HG03064 (cell line): ENCODE results near the gene ATP6V1G2.
"Not testable (repeated sequence)": the region's sequence is repeated elsewhere in the genome, so short reads cannot be mapped to it uniquely, and the experiment has no call there.

ENCODE experiments used
- ATAC-seq: cut with Tn5 transposase; IDR thresholded peaks from one replicate; pipeline ENCODE4 v1.9.1; 2021; ENCODE audit warnings: low read depth; ENCODE audit not compliant: unreplicated experiment

The ATP6V1G2 gene

DNA sequence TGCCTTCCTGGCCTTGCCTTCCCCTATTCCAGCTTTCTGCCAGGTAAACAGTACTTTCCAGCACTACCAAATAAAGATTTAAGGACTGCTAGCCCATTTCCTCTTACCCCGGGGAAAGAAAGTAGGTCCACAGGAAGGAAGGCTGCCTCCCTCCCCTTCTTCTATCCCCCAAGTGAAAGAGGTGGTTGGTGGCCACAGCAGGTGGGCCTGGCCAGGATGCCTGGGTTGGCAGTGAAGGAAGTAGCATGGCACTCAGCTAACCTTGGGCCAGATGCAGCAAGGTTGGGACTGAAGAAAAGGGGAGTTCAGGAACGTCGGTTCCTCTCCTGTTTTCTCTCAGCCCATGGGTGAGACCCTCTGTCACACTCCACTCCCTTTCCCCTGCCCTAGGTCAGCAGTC lies 9.9 kb upstream of the ATP6V1G2 start:
- no peak for ATAC-seq

DNA sequence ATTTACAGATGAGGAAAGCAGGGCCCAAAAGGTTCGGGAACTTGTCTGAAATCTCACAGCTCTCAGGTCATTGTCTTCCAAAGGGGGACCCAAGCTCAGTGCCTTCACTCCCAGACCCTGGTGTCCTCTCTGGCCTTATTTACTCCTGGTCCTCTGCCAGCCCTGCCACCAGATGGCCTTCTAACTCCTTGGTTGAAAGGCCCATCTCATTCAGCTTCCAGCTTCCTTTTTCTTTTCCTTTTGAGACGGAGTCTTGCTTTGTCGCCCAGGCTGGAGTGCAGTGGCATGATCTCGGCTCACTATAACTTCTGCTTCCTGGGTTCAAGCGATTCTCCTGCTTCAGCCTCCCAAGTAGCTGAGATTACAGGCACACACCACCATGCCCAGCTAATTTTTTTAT lies 5.0 kb upstream of the ATP6V1G2 start:
- not testable (repeated sequence) for ATAC-seq

DNA sequence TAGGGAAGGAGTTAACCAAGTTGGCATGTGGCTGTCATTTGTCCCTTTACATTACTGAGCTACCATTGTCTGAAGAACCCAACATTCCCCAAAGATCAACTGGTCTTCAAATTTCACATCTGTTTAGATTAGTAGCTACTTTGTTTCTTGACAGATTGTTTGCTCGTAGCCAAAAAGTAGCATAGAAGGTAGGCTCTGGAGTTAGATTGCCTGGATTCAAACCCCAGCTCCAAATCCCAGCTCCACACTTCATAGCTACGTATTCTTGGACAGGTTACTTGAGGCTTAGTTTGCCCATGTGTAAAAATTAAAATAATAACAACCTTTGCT lies 2.1 kb upstream of the ATP6V1G2 start:
- no peak for ATAC-seq

DNA sequence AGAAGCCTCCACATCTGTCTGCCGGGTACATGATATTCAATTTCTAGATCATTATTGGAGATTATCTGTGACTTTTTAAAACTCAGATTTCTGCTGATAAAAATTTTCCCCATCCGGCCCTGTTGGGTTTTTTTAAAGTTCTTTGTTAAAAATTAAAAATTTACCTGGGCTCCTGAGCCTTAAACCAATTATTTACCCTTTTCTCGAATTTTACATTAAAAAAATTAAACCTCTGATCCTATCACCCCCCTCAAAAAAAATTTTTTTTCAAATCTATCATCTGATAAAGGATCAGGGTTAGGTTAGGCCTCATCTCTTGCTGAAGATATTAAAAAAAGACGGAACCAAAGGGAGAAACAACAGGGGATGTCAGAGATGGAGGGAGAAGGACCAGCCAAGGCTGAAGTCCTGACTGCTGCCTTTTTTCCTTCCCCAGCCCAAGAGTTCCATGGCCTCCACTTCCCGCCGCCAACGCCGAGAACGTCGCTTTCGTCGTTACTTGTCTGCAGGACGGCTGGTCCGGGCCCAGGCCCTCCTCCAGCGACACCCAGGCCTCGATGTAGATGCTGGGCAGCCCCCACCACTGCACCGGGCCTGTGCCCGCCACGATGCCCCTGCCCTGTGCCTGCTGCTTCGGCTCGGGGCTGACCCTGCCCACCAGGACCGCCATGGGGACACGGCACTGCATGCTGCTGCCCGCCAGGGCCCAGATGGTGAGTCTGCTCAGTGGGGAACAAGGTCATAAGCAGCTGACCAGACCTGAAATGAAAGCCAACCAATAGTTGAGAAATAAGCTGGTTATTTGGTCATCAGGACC lies 1.5 kb upstream of the ATP6V1G2 start:
- ATAC-seq = no peak

DNA sequence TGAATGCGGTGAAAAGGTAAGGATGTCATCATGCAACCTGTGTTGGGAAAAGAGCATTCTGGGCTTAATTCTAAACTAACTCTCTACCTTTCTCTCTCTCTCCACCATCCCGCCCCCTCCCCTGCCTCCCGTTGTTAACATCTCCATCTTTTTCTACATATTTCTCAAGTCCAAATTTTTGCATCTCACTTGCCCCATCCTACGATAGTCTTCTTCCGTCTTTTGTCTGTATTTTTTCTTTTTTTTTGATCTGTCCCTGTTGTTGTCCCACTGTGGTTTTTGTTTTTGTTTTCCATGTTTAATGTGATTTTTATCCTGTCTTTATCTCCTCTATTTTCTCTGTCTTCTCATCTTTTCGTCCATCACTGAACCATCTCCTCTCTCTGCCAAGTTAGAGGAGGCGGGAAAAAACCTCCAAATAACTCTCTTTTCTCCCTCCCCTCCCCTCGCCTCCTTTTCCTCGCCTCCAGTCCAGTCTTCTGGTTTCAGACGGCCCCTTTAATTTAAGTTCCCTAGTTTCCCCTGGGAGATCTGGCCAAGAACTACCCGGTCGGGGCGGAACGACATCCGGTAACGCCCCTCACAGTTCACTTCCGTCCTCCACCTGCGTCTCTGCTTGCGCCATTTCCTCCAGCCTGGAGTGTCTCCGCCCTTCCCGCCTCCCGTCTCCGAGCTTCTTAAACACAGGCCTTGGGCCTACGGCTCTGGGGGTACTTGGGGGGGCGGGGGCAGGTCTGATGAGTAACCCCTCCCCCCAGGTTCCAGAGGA lies 734 bp upstream of the ATP6V1G2 start, which contains the start of gene NFKBIL1:
Gene NFKBIL1, plus strand, starts transcription at position 651 of the 769 bp plus-strand sequence. Its CDS starts 87 bp downstream, at position 738.
- no peak for ATAC-seq

DNA sequence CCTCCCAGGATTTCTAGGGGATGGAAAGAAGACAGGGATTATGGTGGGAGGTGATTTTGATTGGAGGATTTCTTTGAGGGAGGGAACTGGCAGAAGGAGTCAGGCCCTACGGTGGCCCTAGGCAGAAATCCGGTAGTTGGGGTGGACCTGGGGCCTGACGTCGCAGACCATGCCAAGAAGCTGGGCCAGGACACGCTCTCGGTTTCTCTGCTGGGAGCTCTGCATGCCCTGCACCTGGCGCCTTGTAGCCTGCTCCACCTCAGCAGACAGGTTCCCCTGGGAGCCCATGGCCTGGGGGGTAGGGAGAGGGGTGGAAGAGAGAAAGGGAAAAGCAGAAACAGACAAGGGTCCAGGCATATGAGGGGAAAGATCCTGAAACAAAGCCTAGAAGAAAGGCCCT lies 1.1 kb downstream of the ATP6V1G2 start:
- ATAC-seq = no peak

DNA sequence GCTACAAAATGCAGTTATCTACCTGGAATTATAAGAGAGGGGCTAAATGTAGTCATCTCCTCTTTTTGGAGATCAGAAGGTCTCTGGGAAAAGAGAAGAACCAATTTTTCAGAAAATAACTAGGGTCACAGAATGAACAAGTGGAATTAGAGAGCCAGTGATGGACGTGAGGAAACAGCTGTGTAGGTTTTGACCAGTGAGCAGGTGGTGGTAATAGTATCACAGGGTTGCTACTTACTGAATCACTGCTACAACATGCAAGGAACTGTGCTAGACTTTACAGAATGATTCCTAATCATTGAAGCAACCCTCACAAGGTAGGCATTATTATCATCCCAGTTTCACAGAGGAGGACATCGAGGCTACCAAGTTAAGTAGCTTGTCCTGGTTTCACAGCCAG lies 1.7 kb downstream of the ATP6V1G2 start:
- no peak for ATAC-seq

DNA sequence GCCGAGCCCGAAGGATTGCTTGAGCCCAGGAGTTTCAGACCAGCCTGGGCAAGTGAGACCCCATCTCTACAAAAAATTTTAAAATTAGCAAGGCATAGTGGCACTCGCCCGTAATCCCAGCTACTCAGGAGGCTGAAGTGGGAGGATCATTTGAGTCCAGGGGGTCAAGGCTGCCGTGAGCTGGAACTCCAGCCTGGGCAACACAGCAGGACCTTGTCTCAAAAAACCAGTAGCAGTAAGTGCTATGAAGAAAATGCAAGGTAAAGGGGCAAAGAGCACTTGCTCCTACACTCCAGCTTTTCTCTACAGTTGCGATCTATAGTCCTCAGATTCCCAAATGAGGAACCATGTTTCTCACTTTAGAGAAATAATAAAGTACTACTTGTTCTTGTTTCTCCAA lies 2.8 kb downstream of the ATP6V1G2 start:
- no peak for ATAC-seq

DNA sequence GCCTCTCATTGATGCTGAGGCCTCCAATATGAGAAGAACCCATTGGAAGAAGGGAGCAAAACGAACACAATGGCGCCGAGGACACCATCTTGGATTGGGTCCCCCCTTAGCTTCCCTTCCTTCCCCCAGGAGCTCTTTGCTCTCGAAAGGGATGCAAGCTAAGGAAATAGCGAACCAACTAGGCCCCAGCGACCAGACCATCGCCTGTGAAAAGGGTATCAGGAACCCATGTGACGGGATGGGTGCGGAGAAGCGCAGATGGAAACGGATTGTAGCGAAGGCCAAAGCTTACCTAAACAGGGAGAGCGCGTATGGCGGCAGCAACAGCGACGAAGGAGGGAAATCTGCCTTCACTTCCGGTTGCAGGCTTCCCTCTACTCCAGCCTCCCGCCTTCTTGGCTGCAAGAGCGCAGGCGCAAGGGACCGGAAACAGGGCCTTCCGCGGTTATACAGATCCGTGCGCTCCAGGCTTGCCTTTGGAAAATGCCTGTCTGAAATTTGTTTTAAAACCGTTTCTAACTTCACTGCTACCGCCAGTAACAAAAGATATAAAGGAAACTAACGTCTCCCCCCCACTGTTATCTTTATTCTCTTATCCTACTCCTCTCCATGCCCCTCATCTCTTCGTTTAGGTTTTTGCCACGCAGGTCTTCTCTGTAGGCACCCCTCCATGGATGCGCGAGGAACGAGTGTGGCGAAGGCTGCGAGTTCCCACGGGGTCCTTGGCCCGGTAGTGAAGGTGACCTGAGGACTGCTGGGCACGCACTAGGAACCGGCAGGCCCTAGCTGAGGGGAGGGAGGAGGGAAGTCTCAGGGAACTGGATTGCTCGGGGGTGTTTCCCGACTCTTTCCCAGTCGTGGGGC lies 4.5 kb downstream of the ATP6V1G2 start, which contains the start of gene DDX39B:
Gene DDX39B, minus strand, starts transcription at position 346 of the 864 bp plus-strand sequence. CDS start 1,471 bp downstream, outside the sequence.
- peak; percentile 58 for ATAC-seq

DNA sequence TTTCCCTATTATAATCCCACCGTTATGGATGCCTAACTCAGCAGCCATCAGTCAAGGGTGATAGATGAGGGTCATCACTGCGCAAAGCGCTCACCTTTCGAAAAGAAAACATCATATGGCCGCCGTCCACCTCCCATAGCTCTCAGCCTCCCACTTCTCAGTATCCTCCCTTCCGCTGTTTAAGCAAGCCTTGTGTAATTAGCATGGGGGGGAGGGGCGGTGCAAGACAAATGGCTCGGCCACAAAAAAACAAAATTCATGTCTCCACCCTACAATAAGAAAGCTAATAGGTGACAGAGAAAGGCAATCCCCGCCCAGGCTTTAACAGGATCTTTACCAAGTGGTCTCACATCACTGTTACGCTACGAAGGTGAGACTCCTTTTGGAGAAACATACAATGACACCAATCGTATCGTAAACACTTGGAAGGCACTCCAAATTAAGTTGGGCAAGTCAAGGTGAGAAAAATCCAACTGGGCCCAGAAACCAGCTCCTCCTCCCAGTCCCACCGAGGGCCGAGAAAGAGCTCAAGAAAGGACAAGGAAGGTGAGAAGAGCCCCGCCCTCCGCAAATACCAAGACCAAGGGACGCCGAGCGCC lies 5.2 kb downstream of the ATP6V1G2 start:
- peak; percentile 20 for ATAC-seq

DNA sequence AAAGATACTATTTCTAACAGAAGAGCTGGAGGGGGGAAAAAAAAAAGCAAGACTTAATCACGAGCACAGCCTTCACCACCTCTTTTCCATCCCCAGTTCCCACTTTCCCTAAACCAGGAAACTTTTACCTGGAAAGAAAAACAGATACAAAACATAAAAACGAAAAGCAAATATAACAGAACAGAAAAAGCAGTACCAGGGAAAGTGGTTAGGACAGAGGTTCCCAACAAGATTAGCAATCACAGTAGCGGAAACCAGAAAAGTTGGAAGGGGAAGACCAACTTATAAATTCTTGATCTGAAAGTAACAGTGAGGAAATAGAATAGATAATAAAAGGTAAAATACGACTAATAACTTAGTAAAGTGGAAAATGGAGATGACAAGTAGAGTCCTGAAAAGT lies 5.8 kb downstream of the ATP6V1G2 start:
- no peak for ATAC-seq

DNA sequence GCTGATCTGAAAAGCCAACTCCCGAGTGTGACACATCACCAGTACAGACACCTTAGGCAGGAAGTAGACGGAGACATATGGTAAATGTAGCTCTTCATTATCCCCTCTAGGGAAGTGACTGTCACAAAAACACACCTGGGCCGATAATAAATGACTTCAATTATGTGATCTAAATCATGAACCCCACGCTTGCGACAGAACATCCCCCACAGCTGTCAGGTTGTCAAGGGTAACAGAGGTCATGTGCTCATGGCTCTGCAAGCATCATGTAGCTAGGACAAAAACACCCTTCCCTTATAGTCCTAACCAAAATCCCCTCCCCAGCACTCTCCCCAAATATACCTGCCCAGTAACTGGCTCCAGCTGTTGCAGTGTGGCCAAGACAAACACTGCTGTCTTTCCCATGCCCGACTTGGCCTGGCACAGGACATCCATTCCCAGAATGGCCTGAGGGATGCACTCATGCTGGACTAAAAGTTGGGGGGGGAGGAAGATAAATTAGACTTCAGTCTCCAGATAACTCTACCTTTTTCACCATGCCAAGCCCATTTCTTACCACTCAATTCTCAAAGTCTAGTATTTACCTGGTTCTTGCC lies 7.5 kb downstream of the ATP6V1G2 start:
- no peak for ATAC-seq

DNA sequence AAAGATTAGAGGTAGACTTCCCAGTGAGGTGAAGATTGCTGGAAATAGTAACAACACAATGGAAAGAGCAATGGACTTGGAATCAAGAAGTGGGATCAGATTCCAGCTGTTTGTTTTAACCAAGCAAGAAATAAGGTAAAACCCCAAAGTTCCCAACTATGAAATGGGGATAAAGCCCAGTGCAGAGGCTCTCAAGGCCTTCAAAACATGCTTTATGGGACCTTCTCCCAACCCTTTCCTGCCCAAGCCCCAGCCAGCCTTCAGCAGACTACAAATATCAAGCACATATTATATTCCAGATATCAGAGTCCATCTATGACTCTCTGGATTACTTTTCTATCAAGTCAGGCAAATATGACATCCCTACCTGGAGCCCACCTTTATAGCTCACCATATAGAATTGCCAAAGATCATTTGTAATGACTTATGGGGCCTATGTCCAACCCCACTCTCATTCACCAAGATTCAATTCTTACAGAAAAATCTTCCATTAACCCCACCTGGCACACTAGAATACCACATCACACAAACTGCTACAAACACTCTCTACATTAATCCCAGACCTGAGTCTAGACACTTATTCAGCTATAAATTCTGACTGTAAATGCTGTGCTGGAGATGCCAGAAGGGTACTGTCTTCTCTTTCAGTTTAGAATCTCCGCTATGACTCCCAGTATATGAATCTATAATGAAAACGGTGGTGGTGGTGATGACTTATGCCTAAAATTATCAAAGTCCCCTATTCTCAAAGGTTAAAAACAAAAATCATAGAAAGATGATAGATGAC lies 10.7 kb downstream of the ATP6V1G2 start:
- no peak for ATAC-seq

DNA sequence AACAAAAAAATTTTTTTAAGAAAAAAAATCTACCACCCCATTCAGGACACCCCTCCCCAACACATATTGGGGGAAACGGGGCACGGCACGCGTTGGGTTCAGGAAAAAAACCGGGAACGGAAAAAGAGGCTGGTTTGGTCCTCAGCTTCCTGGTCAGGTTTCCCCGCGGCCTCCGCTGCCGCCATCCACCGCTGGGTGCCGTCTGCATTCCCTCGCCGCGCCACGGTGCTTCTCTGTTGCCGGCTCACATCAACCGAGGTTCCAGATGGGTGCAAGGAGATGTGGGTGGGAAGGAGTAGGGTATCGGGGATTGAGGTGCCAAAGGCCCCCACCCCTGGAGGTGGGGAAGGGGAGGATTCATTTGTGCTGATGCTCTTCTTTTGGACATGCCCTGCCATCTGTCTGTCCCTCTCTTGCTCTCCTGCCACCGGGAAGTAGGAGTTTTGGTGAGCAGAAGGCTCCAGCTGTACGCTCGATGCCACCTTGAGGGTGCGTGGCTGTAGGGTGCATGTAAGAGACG lies 11.8 kb downstream of the ATP6V1G2 start:
- no peak for ATAC-seq

DNA sequence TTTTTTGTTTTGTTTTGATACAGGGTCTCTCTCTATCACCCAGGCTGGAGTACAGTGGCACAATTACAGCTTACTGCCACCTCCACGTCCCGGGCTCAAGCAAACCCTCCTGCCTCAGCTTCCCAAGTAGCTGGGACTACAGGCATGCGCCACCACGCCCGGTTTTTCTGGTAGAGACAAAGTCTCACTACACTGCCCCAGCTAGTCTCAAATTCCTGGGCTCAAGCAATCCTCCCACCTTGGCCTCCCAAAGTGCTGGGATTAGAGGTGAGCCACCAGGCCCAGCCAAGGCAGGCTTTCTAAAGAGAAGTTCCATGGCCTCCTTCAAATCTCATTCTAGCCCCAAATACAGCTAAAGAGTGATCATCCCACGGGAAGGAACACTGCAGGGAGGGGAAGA lies 12.4 kb downstream of the ATP6V1G2 start:
- no peak for ATAC-seq

DNA sequence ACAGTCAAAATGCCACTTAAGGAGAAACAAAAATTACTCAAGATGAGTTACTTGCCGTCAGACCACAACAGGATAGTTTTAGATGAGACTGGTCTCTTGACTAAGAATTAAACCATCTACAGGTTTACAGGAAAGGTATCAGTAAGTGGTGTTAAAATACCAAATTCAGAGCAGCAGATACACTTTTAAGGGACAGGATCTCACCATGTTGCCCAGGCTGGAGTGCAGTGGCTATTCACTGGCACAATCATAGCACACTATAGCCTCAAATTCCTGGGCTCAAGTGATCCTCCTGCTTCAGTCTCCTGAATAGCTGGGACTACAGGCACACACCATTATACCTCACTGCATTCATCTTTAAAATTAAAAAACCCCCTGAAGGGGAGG lies 13.0 kb downstream of the ATP6V1G2 start:
- no peak for ATAC-seq

DNA sequence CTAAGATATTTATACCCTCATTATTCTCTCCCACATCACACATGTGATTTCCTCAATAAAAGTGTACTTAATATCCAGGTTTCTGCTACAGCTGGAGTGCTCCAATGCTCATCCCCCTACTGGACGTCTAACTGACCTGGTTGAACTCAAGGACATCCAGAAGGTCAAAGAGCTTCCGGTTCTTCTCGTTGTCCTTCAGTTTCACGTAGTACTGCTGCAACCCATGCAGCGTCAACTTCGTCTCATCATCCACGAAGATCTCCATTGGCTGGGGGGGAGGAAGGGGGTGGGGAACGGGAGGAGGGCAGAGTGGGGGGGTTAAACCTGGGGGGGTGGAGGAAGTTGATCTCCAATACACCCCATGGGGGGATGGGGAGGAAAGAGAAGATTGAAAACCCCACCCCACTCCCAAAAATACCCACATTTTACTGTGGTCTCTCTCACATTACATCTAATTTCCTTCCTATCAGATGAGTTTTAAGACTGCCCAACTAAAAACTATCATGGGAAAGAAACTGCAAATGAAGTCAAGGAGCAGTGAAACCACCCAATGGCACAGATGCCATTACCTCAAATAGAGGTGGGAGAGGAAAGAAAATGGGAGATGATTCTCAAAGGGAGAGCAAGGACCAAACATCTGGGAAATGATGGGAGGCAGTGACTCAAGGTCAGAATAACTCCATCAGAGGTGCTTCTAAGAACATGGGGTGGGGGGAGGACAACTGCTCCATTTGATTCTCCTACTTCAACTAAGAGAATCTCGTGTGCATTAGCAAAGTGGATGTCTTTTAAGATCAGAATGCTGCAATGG lies 13.6 kb downstream of the ATP6V1G2 start:
- no peak for ATAC-seq
